GM23338 (cell line): ENCODE data around the gene UBE3C. TPM values are rescaled to one million over a fixed set of nuclear protein-coding genes. Genes with fewer than 3 reads are reported as not detected.

Experiments used
- ATAC-seq: fragments of 200-7000 bp; cut with Tn5 transposase; 3 replicates; pipeline ENCODE4 v1.9.1; 2020
- DNase-seq: peaks from one replicate; pipeline ENCODE4 v3.0.0-alpha.2; 2015; ENCODE audit warnings: low spot score
- H2AFZ ChIP-seq: fragments of 200-600 bp; sonication (generic); 2 replicates; pipeline ENCODE4 v1.8.0; 2016; ENCODE audit warnings: antibody characterized with exemption, mild to moderate bottlenecking, moderate library complexity
- H3F3A ChIP-seq: fragments of 200-600 bp; sonication (generic); replicated peaks from 2 replicates; pipeline ENCODE4 v1.8.0; 2017; ENCODE audit warnings: antibody characterized with exemption, mixed run types, low read depth
- H3K27ac ChIP-seq: fragments of 200-600 bp; sonication (generic); 2 replicates; pipeline ENCODE4 v1.6.1; 2016; ENCODE audit warnings: low read depth
- H3K27me3 ChIP-seq: fragments of 200-600 bp; sonication (generic); 2 replicates; pipeline ENCODE4 v1.8.0; 2016; ENCODE audit warnings: mild to moderate bottlenecking, mixed run types, moderate library complexity; ENCODE audit not compliant: insufficient read depth
- H3K36me3 ChIP-seq: fragments of 200-600 bp; sonication (generic); 2 replicates; pipeline ENCODE4 v1.8.0; 2016; ENCODE audit warnings: mild to moderate bottlenecking; ENCODE audit not compliant: insufficient read depth
- H3K4me1 ChIP-seq: fragments of 200-600 bp; sonication (generic); 2 replicates; pipeline ENCODE4 v1.8.0; 2016; ENCODE audit warnings: mild to moderate bottlenecking, moderate library complexity; ENCODE audit not compliant: insufficient read depth
- H3K4me2 ChIP-seq: fragments of 200-600 bp; sonication (generic); 2 replicates; pipeline ENCODE4 v1.7.1; 2017; ENCODE audit warnings: mixed run types
- H3K4me3 ChIP-seq: fragments of 200-600 bp; sonication (generic); 2 replicates; pipeline ENCODE4 v1.6.1; 2016; ENCODE audit warnings: mixed run types
- H3K79me2 ChIP-seq: fragments of 200-600 bp; sonication (generic); replicated peaks from 2 replicates; pipeline ENCODE4 v1.8.0; 2017; ENCODE audit warnings: mild to moderate bottlenecking; ENCODE audit not compliant: insufficient read depth
- H3K9me2 ChIP-seq: fragments of 200-600 bp; sonication (generic); 2 replicates; pipeline ENCODE4 v1.8.0; 2017; ENCODE audit not compliant: insufficient read depth
- H4K20me1 ChIP-seq: fragments of 200-600 bp; sonication (generic); replicated peaks from 2 replicates; pipeline ENCODE4 v1.8.0; 2017; ENCODE audit warnings: mild to moderate bottlenecking; ENCODE audit not compliant: insufficient read depth
- H3K27ac Mint-ChIP-seq: 2 replicates; pipeline ENCODE4 v1.8.0; 2020; ENCODE audit warnings: inconsistent platforms, mild to moderate bottlenecking, moderate library complexity, mixed read lengths
- H3K27me3 Mint-ChIP-seq: 3 replicates; pipeline ENCODE4 v1.8.0; 2022; ENCODE audit warnings: low read depth, mild to moderate bottlenecking, moderate library complexity, mixed read lengths, inconsistent platforms; ENCODE audit not compliant: insufficient read depth, poor library complexity
- H3K36me3 Mint-ChIP-seq: 3 replicates; pipeline ENCODE4 v1.8.0; 2021; ENCODE audit warnings: low read depth, mild to moderate bottlenecking, inconsistent platforms, moderate library complexity, mixed read lengths
- H3K4me1 Mint-ChIP-seq: 3 replicates; pipeline ENCODE4 v1.8.0; 2020; ENCODE audit warnings: mild to moderate bottlenecking, inconsistent platforms, mixed read lengths
- H3K4me3 Mint-ChIP-seq: 3 replicates; pipeline ENCODE4 v1.8.0; 2021; ENCODE audit warnings: moderate library complexity, mild to moderate bottlenecking, inconsistent platforms, mixed read lengths
- H3K9me3 Mint-ChIP-seq: 3 replicates; pipeline ENCODE4 v1.8.0; 2020; ENCODE audit warnings: moderate library complexity, mild to moderate bottlenecking, inconsistent platforms, mixed read lengths
- EZH2 ChIP-seq: fragments of 200-600 bp; sonication (generic); IDR thresholded peaks from one replicate; pipeline ENCODE4 v1.8.0; 2017; ENCODE audit warnings: antibody characterized with exemption, mild to moderate bottlenecking, low read depth; ENCODE audit not compliant: unreplicated experiment
- EZH2phosphoT487 ChIP-seq: fragments of 200-600 bp; sonication (generic); IDR thresholded peaks from one replicate; pipeline ENCODE4 v1.8.1; 2018; ENCODE audit warnings: antibody characterized with exemption; ENCODE audit not compliant: unreplicated experiment
- JUNB ChIP-seq: IDR thresholded peaks from one replicate; pipeline ENCODE4 v1.6.1; 2016; ENCODE audit warnings: antibody characterized with exemption; ENCODE audit not compliant: unreplicated experiment
- POLR2AphosphoS5 ChIP-seq: IDR thresholded peaks from 2 replicates; pipeline ENCODE4 v1.6.1; 2016; ENCODE audit warnings: antibody characterized with exemption, low read depth
- ZNF331 ChIP-seq: fragments of 250-450 bp; sonication (Bioruptor Pico); IDR thresholded peaks from 2 replicates; pipeline ENCODE4 v1.5.0; 2020; ENCODE audit warnings: low read depth, mild to moderate bottlenecking, moderate library complexity
- polyA plus RNA-seq: library from polyadenylated mRNA; unstranded; fragments of >200 nt; fragmentation: Nextera tagmentation; extraction: Ambion mirVana; gene quantifications from 2 replicates; pipeline ENCODE4 v1.2.1, GENCODE V29; 2016
- total RNA-seq: library from RNA; depleted of rRNA; stranded (reverse); fragments of >200 nt; shearing (Covaris generic); gene quantifications from 2 replicates; pipeline ENCODE4 v1.2.3, GENCODE V29; 2014
- TF ChIP-seq, protein P1 (sequence below): IDR thresholded peaks from one replicate; pipeline ENCODE4 v1.6.1; 2018; ENCODE audit warnings: antibody characterized with exemption; ENCODE audit not compliant: unreplicated experiment
- TF ChIP-seq, protein P2 (sequence below): IDR thresholded peaks from 2 replicates; pipeline ENCODE4 v1.6.1; 2016; ENCODE audit warnings: antibody characterized with exemption
- TF ChIP-seq, protein P3 (sequence below), 2 experiments: fragments of 200-600 bp in 1 of 2; sonication (generic) in 1 of 2; conservative IDR thresholded peaks; 2 replicates each; pipeline versions ENCODE4 v1.5.1 to v1.6.1; 2016 to 2017; ENCODE audit warnings: antibody characterized with exemption in 2 of 2, low read depth in 2 of 2, mild to moderate bottlenecking in 2 of 2, moderate library complexity in 1 of 2

Gene UBE3C
- total and polyA plus RNA-seq, 2 experiments from 2014 or later: 16.8 to 76.9 TPM

DNA sequence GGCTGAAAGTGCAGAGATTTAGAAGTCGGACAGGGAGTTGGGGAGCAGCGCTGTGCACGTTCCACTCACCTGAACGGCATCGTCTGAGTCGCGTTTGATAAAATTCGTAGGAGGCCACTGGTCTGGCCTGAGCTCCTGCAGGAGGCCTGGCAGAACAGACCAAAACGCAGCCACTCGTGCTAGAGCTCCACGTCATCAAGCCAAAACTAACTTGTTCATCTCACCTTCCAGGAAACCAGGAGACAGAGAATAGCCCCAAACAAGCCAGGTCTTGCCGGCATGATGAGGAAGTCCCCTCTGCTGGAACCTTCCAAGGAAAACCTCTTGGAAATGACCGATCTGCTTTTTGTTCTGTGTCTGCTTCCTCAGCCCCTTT lies 154.7 kb downstream of the UBE3C start:
- H3K4me2 ChIP-seq: no peak overlapping the region
- Mint-ChIP-seq H3K4me1 (peaks cover 12% of the 10 kb centered on the region), H3K9me3 (peaks cover 14% of the 10 kb centered on the region), H3K4me3 (no peak overlapping the region), H3K27me3 (peaks cover 16% of the 10 kb centered on the region), H3K36me3 (peaks cover 4% of the 10 kb centered on the region), H3K27ac (no peak overlapping the region)
- H3K9me2 ChIP-seq: no peaks in the 10 kb centered on the region
- peaks cover 8% of the 10 kb centered on the region; the same call in 1 of the 2 replicates for H3F3A ChIP-seq
- no peaks in the 10 kb centered on the region for H3K27me3 ChIP-seq
- no peak for TF ChIP-seq POLR2AphosphoS5
- TF ChIP-seq, protein P1, sequence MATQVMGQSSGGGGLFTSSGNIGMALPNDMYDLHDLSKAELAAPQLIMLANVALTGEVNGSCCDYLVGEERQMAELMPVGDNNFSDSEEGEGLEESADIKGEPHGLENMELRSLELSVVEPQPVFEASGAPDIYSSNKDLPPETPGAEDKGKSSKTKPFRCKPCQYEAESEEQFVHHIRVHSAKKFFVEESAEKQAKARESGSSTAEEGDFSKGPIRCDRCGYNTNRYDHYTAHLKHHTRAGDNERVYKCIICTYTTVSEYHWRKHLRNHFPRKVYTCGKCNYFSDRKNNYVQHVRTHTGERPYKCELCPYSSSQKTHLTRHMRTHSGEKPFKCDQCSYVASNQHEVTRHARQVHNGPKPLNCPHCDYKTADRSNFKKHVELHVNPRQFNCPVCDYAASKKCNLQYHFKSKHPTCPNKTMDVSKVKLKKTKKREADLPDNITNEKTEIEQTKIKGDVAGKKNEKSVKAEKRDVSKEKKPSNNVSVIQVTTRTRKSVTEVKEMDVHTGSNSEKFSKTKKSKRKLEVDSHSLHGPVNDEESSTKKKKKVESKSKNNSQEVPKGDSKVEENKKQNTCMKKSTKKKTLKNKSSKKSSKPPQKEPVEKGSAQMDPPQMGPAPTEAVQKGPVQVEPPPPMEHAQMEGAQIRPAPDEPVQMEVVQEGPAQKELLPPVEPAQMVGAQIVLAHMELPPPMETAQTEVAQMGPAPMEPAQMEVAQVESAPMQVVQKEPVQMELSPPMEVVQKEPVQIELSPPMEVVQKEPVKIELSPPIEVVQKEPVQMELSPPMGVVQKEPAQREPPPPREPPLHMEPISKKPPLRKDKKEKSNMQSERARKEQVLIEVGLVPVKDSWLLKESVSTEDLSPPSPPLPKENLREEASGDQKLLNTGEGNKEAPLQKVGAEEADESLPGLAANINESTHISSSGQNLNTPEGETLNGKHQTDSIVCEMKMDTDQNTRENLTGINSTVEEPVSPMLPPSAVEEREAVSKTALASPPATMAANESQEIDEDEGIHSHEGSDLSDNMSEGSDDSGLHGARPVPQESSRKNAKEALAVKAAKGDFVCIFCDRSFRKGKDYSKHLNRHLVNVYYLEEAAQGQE: no peak
- no peaks in the 10 kb centered on the region for H3K79me2 ChIP-seq
- ATAC-seq (no peak), DNase-seq (no peak)
- H3K36me3 ChIP-seq: no peaks in the 10 kb centered on the region
- H4K20me1 ChIP-seq: no peaks in the 10 kb centered on the region
- H3K27ac ChIP-seq: no peak overlapping the region
- H2AFZ ChIP-seq: peak overlapping the region; percentile 84
- H3K4me3 ChIP-seq: no peak overlapping the region
- no peaks in the 10 kb centered on the region for H3K4me1 ChIP-seq

DNA sequence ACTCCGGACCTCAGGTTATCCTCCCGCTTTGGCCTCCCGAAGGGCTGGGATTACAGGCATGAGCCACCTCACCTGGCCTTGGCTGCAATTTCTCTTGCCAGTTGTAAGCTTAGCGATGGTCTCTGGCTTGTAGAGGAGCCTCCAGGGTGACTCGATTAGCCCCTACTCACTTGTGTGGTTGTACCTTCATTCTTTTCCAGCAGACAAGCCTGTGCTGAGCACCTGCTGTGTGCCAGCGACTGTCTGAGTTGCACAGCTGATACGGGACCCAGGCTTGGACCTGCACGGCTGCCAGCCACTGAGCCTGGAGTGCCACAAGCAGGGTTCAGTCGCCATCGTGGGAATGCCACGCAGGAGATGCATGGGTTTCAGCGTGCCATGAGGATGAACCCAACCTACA lies 156.0 kb downstream of the UBE3C start:
- Mint-ChIP-seq H3K4me1 (peaks cover 20% of the 10 kb centered on the region), H3K27ac (no peak overlapping the region), H3K4me3 (no peak overlapping the region), H3K27me3 (peaks cover 15% of the 10 kb centered on the region), H3K9me3 (peaks cover 5% of the 10 kb centered on the region), H3K36me3 (peaks cover 6% of the 10 kb centered on the region; the same call in 2 of the 3 replicates)
- Histone ChIP-seq H4K20me1 (no peaks in the 10 kb centered on the region), H2AFZ (no peak overlapping the region), H3K27ac (no peak overlapping the region), H3K27me3 (no peaks in the 10 kb centered on the region), H3F3A (peaks cover 8% of the 10 kb centered on the region; the same call in 1 of the 2 replicates), H3K79me2 (no peaks in the 10 kb centered on the region), H3K4me3 (no peak overlapping the region), H3K9me2 (no peaks in the 10 kb centered on the region; the same call in 1 of the 2 replicates), H3K4me2 (no peak overlapping the region), H3K36me3 (no peaks in the 10 kb centered on the region), H3K4me1 (no peaks in the 10 kb centered on the region)
- TF ChIP-seq POLR2AphosphoS5: no peak
- TF ChIP-seq, protein P2, sequence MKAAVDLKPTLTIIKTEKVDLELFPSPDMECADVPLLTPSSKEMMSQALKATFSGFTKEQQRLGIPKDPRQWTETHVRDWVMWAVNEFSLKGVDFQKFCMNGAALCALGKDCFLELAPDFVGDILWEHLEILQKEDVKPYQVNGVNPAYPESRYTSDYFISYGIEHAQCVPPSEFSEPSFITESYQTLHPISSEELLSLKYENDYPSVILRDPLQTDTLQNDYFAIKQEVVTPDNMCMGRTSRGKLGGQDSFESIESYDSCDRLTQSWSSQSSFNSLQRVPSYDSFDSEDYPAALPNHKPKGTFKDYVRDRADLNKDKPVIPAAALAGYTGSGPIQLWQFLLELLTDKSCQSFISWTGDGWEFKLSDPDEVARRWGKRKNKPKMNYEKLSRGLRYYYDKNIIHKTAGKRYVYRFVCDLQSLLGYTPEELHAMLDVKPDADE: no peak
- ATAC-seq (no peak), DNase-seq (no peak)

DNA sequence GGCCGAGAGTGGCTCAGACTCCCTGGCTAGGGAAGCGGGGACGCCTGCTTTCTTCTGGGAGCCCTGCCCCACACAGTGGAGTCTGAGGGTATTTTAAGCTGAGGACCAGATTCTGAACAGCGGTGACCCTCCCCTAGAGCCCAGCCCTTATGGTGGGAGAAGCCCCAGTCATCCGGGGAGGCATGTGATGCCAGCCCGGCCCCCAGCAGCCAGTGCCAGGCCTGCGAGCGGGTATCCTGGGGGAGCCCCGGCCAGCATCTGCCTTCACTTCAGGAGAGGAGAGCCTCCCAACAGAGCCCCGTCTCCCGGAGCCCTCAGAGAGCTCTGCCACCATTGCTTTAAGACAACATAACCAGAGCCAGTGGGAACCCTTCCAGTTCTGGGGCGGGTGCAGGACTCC lies 156.6 kb downstream of the UBE3C start:
- Histone ChIP-seq H2AFZ (peak overlapping the region; percentile 56; the same call in 1 of the 2 replicates), H3K27ac (no peak overlapping the region), H3K79me2 (no peaks in the 10 kb centered on the region), H3F3A (peaks cover 8% of the 10 kb centered on the region; the same call in 1 of the 2 replicates), H3K4me1 (no peaks in the 10 kb centered on the region), H3K4me2 (no peak overlapping the region), H3K36me3 (no peaks in the 10 kb centered on the region), H3K9me2 (no peaks in the 10 kb centered on the region; the same call in 1 of the 2 replicates), H4K20me1 (no peaks in the 10 kb centered on the region), H3K4me3 (no peak overlapping the region), H3K27me3 (no peaks in the 10 kb centered on the region)
- DNase-seq (no peak), ATAC-seq (no peak)
- Mint-ChIP-seq H3K9me3 (peaks cover 3% of the 10 kb centered on the region; the same call in 2 of the 3 replicates), H3K27me3 (peaks cover 15% of the 10 kb centered on the region), H3K27ac (no peak overlapping the region; the same call in 1 of the 2 replicates), H3K36me3 (peaks cover 6% of the 10 kb centered on the region; the same call in 2 of the 3 replicates), H3K4me1 (peaks cover 20% of the 10 kb centered on the region), H3K4me3 (no peak overlapping the region)
- TF ChIP-seq POLR2AphosphoS5 (no peak), EZH2phosphoT487 (no peak), ZNF331 (CRISPR knock-in tag) (no peak), JUNB (no peak), EZH2 (no peak)
- TF ChIP-seq, protein P2: no peak
- TF ChIP-seq, protein P3, sequence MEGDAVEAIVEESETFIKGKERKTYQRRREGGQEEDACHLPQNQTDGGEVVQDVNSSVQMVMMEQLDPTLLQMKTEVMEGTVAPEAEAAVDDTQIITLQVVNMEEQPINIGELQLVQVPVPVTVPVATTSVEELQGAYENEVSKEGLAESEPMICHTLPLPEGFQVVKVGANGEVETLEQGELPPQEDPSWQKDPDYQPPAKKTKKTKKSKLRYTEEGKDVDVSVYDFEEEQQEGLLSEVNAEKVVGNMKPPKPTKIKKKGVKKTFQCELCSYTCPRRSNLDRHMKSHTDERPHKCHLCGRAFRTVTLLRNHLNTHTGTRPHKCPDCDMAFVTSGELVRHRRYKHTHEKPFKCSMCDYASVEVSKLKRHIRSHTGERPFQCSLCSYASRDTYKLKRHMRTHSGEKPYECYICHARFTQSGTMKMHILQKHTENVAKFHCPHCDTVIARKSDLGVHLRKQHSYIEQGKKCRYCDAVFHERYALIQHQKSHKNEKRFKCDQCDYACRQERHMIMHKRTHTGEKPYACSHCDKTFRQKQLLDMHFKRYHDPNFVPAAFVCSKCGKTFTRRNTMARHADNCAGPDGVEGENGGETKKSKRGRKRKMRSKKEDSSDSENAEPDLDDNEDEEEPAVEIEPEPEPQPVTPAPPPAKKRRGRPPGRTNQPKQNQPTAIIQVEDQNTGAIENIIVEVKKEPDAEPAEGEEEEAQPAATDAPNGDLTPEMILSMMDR (conservative IDR thresholded peaks at IDR 0.05; ENCODE audit: low read depth in 2 of 2): no peak
